Stimulated activated CD4-positive, alpha-beta T cell treated with anti-CD3 and anti-CD28 coated beads, Interleukin-15, amount 100 ng/mL, for 1 hour (primary cell): ENCODE data around the gene OR2A25.

Source experiments
- DNase-seq, 2 donors: peaks; one replicate each; pipeline ENCODE4 v3.0.0-alpha.2; 2020; ENCODE audit warnings: low read depth in 1 of 2, low spot score in 1 of 2

OR2A25 gene

GRCh38 chr7:144069953-144070352, 342 bp downstream of the OR2A25 start:
- no peak for DNase-seq

GRCh38 chr7:144074374-144074773, 4.8 kb downstream of the OR2A25 start:
- DNase-seq = no peak

DNA sequence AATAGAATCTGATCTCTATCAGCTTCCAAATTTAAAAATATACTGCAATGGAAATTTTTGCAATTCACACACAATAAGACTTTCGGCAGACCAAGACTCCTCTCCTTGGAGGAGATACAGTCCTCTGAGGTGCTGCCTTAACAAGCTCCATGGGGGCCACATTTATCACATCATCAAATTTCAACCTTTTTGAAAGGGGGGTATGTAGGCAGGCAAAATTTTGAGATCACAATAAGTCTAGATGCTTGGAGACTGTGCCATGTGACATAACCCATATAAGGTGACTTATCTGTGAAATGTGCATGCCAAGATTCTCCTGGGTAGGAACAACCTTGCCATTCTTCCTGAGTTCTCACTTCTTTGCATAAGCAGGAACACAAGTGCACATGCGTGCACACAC, 16.4 kb downstream of the OR2A25 start, which contains the start of gene OR2A12:
OR2A12 (plus strand) TSS at position 301 of the 400 bp plus-strand sequence. CDS start 8,830 bp downstream, outside the sequence.
- no peak for DNase-seq

- no peak for DNase-seq
These were observed 17.1 kb downstream of the OR2A25 start for GRCh38 chr7:144086730-144087129.

- no peak for DNase-seq
These were observed 17.6 kb downstream of the OR2A25 start for GRCh38 chr7:144087230-144087629.

GRCh38 chr7:144090667-144091066, 21.1 kb downstream of the OR2A25 start:
- no peak for DNase-seq

DNA sequence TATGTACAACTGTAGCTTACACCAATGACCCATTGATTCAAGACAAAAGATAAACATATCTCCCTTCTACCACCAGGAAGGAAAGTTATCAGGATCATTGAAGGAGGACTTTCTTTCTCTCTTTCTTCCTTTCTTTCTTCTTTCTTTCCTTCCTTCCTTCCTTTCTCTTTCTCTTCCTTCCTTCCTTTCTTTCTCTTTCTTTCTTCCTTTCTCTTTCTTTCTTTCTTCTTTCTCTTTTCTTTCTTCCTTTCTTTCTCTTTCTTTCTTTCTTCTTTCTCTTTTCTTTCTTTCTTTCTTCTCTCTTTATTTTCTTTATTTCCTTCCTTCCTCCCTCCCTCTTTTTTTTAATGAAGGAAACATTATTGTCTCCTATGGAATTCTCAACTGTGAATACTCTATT, 29.2 kb downstream of the OR2A25 start:
- DNase-seq = no peak

GRCh38 chr7:144100607-144101006, 31.0 kb downstream of the OR2A25 start:
- no peak for DNase-seq

- DNase-seq = no peak
These were observed 32.4 kb downstream of the OR2A25 start for GRCh38 chr7:144102041-144102440.

DNA sequence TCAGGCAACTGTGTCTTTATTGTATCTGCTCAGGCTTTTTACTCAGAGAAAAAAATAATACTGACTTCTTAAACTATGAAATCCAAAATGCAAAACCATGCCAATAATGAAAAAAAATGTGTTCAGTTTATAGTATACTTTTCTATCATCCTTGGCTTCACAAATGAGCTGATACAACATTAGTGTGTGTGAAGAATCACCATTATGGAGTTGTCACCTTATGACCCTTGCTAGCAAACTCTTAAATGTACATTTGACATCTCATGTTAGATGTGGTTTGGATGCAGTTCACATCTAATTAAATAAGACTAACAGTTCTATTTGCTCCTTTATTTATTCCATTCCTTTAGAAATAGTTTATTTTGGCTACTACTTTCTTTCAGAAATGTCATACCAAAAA, 35.6 kb downstream of the OR2A25 start:
- no peak for DNase-seq

- no peak for DNase-seq
These were observed 39.7 kb downstream of the OR2A25 start, which contains the start of gene OR2A2 for GRCh38 chr7:144109283-144109682. OR2A2 (plus strand) TSS chr7:144109583; CDS start chr7:144109583, 0 bp downstream.

GRCh38 chr7:144110272-144110671, 40.7 kb downstream of the OR2A25 start:
- DNase-seq = no peak

DNA sequence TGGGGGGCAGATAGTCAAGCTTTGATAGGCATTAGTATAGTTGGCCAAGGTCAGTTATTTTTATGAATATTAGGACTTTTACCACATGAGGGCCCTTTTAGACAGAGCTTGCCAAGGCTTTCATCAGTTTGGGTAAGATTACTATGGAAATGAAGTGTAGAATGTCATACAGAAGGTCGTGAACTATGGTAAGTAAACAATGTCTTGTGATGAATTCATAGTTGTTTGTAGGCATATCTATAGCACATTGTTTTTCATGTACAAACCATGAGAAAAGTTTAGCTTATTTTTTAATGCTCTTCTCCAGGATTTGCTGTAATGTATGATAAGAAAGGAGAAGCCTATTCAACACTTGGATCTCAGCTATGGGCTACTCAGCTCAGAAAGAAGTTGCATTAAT, 44.0 kb downstream of the OR2A25 start:
- no peak for DNase-seq

DNA sequence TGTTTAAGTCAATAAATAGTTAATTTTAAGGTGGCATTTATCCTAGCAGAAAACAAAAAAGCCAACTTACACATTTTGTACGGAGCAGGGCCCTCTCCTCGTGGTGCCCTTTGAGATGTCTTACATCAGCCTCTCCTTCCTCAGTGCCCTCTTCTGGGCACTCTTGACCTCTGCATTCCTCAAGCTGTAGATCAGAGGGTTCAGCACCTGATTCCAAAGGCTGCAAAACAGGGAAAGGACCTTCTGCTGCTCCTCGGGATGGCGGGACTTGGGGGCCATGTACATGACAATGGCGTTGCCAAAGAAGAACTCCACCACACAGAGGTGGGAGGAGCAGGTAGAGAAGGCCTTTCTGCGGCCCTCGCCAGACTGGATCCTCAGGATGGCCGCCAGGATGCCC, 48.7 kb downstream of the OR2A25 start:
- no peak for DNase-seq

DNA sequence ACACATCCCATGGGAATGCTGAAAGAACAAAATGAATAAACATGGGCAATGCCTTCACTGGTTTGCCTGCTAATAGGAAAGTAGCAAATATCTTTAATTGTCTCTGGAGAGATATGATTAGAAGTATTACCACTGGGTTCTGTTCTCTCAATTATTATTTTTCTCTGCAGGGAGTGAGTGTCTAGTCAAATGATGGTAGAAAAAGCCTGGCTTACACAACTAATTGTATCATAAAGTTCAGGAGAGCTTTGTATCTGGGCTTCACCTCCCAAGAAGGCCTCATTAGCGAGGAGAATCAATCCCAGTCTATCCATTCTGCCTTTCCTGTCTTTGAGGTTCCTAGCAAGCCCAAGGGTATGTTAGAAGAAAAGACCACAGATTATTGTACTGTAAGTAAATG, 53.3 kb downstream of the OR2A25 start, which contains the start of gene OR2A14:
OR2A14 (plus strand) TSS at position 301 of the 400 bp plus-strand sequence. CDS start 5,937 bp downstream, outside the sequence.
- DNase-seq = no peak
